C1 segment of cervical spinal cord (tissue), 14 donors: ENCODE data around the gene CNGB1.
A peak's percentile ranks its signal among the peaks of the same experiment; 100 is the strongest.

Source experiments
- DNase-seq, 14 donors: peaks; one replicate each; lab custom pipeline; 2025; lab: John Stamatoyannopoulos, UW

The CNGB1 gene

GRCh38 chr16:57970970-57971369 is at the start of gene CNGB1:
Gene CNGB1 (minus strand): TSS chr16:57971128. CDS start chr16:57967286, 3,842 bp downstream.
- DNase-seq = no peak

GRCh38 chr16:58019866-58020538 is 49.1 kb upstream of the CNGB1 start:
- no peak for DNase-seq

GRCh38 chr16:58018803-58019202 is 47.9 kb upstream of the CNGB1 start:
- DNase-seq = no peak

GRCh38 chr16:58016840-58017446 is 46.0 kb upstream of the CNGB1 start:
- peak in 1 of 14 donors; percentile 73 for DNase-seq

GRCh38 chr16:58013201-58013956 is 42.5 kb upstream of the CNGB1 start:
- no peak for DNase-seq

GRCh38 chr16:58012481-58012880 is 41.6 kb upstream of the CNGB1 start:
- no peak for DNase-seq

- DNase-seq = no peak
Observed at GRCh38 chr16:58011652-58012051, 40.7 kb upstream of the CNGB1 start.

GRCh38 chr16:58010886-58011285 is 40.0 kb upstream of the CNGB1 start:
- no peak for DNase-seq

- DNase-seq = no peak
Observed at GRCh38 chr16:58009856-58010416, 39.0 kb upstream of the CNGB1 start.

- peak in 2 of 14 donors; percentile 24 to 43 for DNase-seq
Observed at GRCh38 chr16:58004736-58005135, 33.8 kb upstream of the CNGB1 start.

- DNase-seq = no peak
Observed at GRCh38 chr16:58002936-58003335, 32.0 kb upstream of the CNGB1 start.

GRCh38 chr16:58002416-58002800 is 31.5 kb upstream of the CNGB1 start:
- no peak for DNase-seq

GRCh38 chr16:58001781-58002415 is 31.0 kb upstream of the CNGB1 start:
- DNase-seq = no peak

GRCh38 chr16:58000706-58001676 is 30.1 kb upstream of the CNGB1 start, which contains the start of gene USB1:
Gene USB1 (plus strand): TSS chr16:58001407. CDS start chr16:58001484, 77 bp downstream.
- peak in 13 of 14 donors; percentile 48 to 89 (median 76) for DNase-seq

GRCh38 chr16:57999971-58000705 is 29.2 kb upstream of the CNGB1 start, which contains the start of gene ZNF319:
Gene ZNF319 (minus strand): TSS chr16:58000672. CDS start chr16:57998265, 2,407 bp downstream.
- peak in 2 of 14 donors; percentile 41 to 65 for DNase-seq

- DNase-seq = peak in 2 of 14 donors; percentile 9 to 41
Observed at GRCh38 chr16:57999366-57999970, 28.5 kb upstream of the CNGB1 start.

GRCh38 chr16:57998992-57999365 is 28.1 kb upstream of the CNGB1 start:
- DNase-seq = no peak

GRCh38 chr16:57998486-57998885 is 27.6 kb upstream of the CNGB1 start:
- no peak for DNase-seq
